MM.1S (cell line): ENCODE measurements around the gene SMLR1.

ENCODE experiments used
- DNase-seq: peaks from one replicate; pipeline ENCODE4 v3.0.0-alpha.2; 2015
- H2AFZ ChIP-seq: fragments of 300-600 bp; sonication (generic); 2 replicates; pipeline ENCODE4 v1.6.0; 2016; ENCODE audit warnings: antibody characterized with exemption, low read length
- H3F3A ChIP-seq: fragments of 300-600 bp; sonication (generic); 2 replicates; pipeline ENCODE4 v1.6.1; 2016; ENCODE audit warnings: mild to moderate bottlenecking, antibody characterized with exemption, low read length, moderate library complexity, mixed read lengths; ENCODE audit not compliant: insufficient read depth
- H3K27ac ChIP-seq: fragments of 300-600 bp; sonication (generic); 2 replicates; pipeline ENCODE4 v1.5.1; 2016; ENCODE audit warnings: mild to moderate bottlenecking, low read length
- H3K27me3 ChIP-seq: fragments of 300-600 bp; sonication (generic); replicated peaks from 2 replicates; pipeline ENCODE4 v1.6.0; 2016; ENCODE audit warnings: low read length; ENCODE audit not compliant: insufficient read depth
- H3K36me3 ChIP-seq: fragments of 300-600 bp; sonication (generic); replicated peaks from 2 replicates; pipeline ENCODE4 v1.6.1; 2016; ENCODE audit warnings: mild to moderate bottlenecking, low read length, mixed read lengths; ENCODE audit not compliant: insufficient read depth
- H3K4me1 ChIP-seq: fragments of 300-600 bp; sonication (generic); 2 replicates; pipeline ENCODE4 v1.6.1; 2016; ENCODE audit warnings: low read length, mixed read lengths
- H3K4me2 ChIP-seq: fragments of 300-600 bp; sonication (generic); 2 replicates; pipeline ENCODE4 v1.6.0; 2016; ENCODE audit warnings: low read depth, low read length
- H3K4me3 ChIP-seq: fragments of 300-600 bp; sonication (generic); 2 replicates; pipeline ENCODE4 v1.5.1; 2016; ENCODE audit warnings: low read length, mixed read lengths
- H3K79me2 ChIP-seq: fragments of 300-600 bp; sonication (generic); 2 replicates; pipeline ENCODE4 v1.6.1; 2016; ENCODE audit warnings: mixed run types, low read length, mixed read lengths
- H3K9ac ChIP-seq: fragments of 300-600 bp; sonication (generic); 2 replicates; pipeline ENCODE4 v1.6.1; 2016; ENCODE audit warnings: low read length, mixed read lengths
- H3K9me2 ChIP-seq: fragments of 300-600 bp; sonication (generic); replicated peaks from 2 replicates; pipeline ENCODE4 v1.6.1; 2016; ENCODE audit warnings: mild to moderate bottlenecking, low read length, mixed read lengths; ENCODE audit not compliant: insufficient read depth
- H3K9me3 ChIP-seq: fragments of 300-600 bp; sonication (generic); replicated peaks from 2 replicates; pipeline ENCODE4 v1.6.1; 2016; ENCODE audit warnings: mild to moderate bottlenecking, low read length, mixed read lengths; ENCODE audit not compliant: insufficient read depth
- H4K20me1 ChIP-seq: fragments of 300-600 bp; sonication (generic); 2 replicates; pipeline ENCODE4 v1.6.1; 2016; ENCODE audit warnings: mild to moderate bottlenecking, low read length, moderate library complexity, mixed read lengths; ENCODE audit not compliant: insufficient read depth
- EZH2 ChIP-seq: fragments of 300-600 bp; sonication (generic); optimal IDR thresholded peaks from 2 replicates; pipeline ENCODE3; 2017; ENCODE audit warnings: low read depth, mild to moderate bottlenecking, antibody characterized with exemption, low read length, mixed read lengths
- EZH2phosphoT487 ChIP-seq: fragments of 300-600 bp; sonication (generic); IDR thresholded peaks from 2 replicates; pipeline ENCODE4 v1.6.1; 2018; ENCODE audit warnings: antibody characterized with exemption, low read length
- TF ChIP-seq, protein P1 (sequence below): fragments of 300-600 bp; sonication (generic); IDR thresholded peaks from 2 replicates; pipeline ENCODE4 v1.5.1; 2016; ENCODE audit warnings: antibody characterized with exemption, low read length, mixed read lengths

SMLR1 gene

DNA sequence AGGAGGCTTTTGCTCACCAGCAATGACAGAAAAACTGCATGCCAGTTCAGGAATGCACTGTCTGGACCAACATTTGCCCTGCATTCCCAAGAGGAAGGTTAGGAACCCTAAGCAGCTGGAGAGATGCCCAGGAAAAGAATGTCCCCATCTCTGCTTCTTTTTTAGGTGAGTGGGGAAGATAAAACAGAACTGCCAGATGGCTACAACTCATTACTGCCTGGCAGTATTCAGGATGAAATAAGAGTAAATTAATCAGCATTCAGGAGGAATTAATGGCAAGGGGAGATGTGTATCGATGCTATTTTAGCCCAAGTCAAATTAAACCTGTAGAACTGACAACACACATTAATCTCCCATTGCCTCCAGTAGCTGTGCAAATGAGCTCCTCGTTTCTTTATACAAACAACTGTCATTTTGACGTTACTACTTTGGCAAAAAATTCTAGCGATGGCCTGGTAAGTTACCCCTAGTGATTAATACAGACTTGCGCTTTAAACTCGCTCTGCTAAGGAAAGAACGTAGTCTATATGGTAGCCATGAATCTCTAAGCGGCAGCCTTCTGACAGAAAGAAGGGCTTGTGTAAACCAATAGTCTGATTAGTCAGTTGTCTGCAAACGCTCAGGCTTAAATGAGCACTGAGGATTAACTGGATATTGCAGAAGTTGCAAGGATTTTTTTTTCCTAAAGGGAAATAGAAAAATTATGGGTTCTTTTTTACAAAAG, 16.7 kb upstream of the SMLR1 start:
- Histone ChIP-seq H4K20me1 (no peaks in the 10 kb centered on the region), H3K4me3 (no peak overlapping the region), H3K36me3 (no peaks in the 10 kb centered on the region), H2AFZ (no peak overlapping the region), H3K9ac (no peak overlapping the region), H3K27ac (no peak overlapping the region), H3K79me2 (no peaks in the 10 kb centered on the region), H3K9me2 (no peaks in the 10 kb centered on the region), H3K9me3 (no peaks in the 10 kb centered on the region), H3F3A (no peaks in the 10 kb centered on the region), H3K4me1 (no peaks in the 10 kb centered on the region), H3K4me2 (no peak overlapping the region), H3K27me3 (no peaks in the 10 kb centered on the region)
- DNase-seq, result no peak
- TF ChIP-seq, protein P1, sequence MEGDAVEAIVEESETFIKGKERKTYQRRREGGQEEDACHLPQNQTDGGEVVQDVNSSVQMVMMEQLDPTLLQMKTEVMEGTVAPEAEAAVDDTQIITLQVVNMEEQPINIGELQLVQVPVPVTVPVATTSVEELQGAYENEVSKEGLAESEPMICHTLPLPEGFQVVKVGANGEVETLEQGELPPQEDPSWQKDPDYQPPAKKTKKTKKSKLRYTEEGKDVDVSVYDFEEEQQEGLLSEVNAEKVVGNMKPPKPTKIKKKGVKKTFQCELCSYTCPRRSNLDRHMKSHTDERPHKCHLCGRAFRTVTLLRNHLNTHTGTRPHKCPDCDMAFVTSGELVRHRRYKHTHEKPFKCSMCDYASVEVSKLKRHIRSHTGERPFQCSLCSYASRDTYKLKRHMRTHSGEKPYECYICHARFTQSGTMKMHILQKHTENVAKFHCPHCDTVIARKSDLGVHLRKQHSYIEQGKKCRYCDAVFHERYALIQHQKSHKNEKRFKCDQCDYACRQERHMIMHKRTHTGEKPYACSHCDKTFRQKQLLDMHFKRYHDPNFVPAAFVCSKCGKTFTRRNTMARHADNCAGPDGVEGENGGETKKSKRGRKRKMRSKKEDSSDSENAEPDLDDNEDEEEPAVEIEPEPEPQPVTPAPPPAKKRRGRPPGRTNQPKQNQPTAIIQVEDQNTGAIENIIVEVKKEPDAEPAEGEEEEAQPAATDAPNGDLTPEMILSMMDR, result no peak
- no peak for TF ChIP-seq EZH2phosphoT487

DNA sequence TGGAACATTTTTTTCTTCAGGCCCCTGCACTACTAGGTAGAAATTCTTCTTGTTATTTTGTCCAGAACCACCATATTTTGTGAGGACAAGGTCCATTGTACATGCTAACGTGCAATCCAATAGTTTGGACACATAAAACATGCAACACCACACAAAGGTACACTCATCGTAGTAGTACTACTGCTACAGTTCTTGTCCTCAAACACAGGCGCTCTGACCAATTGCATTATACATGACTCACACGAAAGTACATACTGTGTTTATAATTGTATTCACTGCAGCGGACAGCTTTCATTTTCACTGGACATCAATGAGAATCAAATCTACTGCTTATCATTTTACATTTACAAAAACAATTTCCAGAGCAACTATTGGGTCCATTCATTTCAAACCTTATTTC, 15.3 kb upstream of the SMLR1 start:
- TF ChIP-seq, protein P1, result no peak
- TF ChIP-seq EZH2phosphoT487 (no peak), EZH2 (no peak)
- H3K4me1 ChIP-seq, result no peaks in the 10 kb centered on the region
- no peak overlapping the region for H2AFZ ChIP-seq
- H3K36me3 ChIP-seq, result no peaks in the 10 kb centered on the region
- no peak overlapping the region for H3K9ac ChIP-seq
- no peaks in the 10 kb centered on the region for H4K20me1 ChIP-seq
- no peaks in the 10 kb centered on the region for H3F3A ChIP-seq
- no peaks in the 10 kb centered on the region for H3K9me2 ChIP-seq
- H3K9me3 ChIP-seq, result no peaks in the 10 kb centered on the region
- H3K4me2 ChIP-seq, result no peak overlapping the region
- no peaks in the 10 kb centered on the region for H3K79me2 ChIP-seq
- H3K27me3 ChIP-seq, result no peaks in the 10 kb centered on the region
- no peak overlapping the region for H3K27ac ChIP-seq
- DNase-seq, result no peak
- H3K4me3 ChIP-seq, result no peak overlapping the region

DNA sequence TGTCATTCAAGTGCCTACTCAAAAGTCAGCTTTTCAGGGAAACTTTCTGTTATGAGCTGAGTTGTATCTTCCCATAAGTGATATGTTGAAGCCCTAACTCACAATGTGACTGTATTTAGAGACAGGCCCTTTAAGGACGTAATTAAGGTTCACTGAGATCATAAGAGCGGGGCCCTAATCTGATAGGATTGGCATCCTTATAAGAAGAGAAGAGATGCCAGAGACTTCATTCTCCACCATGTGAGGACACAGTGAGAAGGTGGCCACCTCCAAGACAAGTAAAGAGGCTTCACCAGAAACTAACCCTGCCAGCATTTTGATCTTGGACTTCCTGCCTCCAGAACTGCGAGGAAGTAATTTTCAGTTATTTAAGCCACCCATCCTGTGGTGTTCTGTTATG, 12.7 kb upstream of the SMLR1 start:
- Histone ChIP-seq H3K4me3 (no peak overlapping the region), H3K9me3 (no peaks in the 10 kb centered on the region), H3K79me2 (no peaks in the 10 kb centered on the region), H3K27ac (no peak overlapping the region), H3K4me1 (no peaks in the 10 kb centered on the region), H3F3A (no peaks in the 10 kb centered on the region), H3K36me3 (no peaks in the 10 kb centered on the region), H4K20me1 (no peaks in the 10 kb centered on the region), H3K9me2 (no peaks in the 10 kb centered on the region), H2AFZ (no peak overlapping the region), H3K27me3 (no peaks in the 10 kb centered on the region), H3K4me2 (no peak overlapping the region), H3K9ac (no peak overlapping the region)
- TF ChIP-seq EZH2 (no peak), EZH2phosphoT487 (no peak)
- TF ChIP-seq, protein P1, result no peak
- DNase-seq, result no peak
